Ishikawa (cell line): Measurements from ENCODE around the gene LRRC15.

Source experiments
- CEBPB ChIP-seq: IDR thresholded peaks from 2 replicates; pipeline ENCODE4 v1.6.1; 2012
- CREB1 ChIP-seq: IDR thresholded peaks from 2 replicates; pipeline ENCODE4 v1.6.1; 2012; ENCODE audit warnings: low read depth
- EGR1 ChIP-seq: IDR thresholded peaks from 2 replicates; pipeline ENCODE4 v1.6.1; 2012
- EP300 ChIP-seq: IDR thresholded peaks from 2 replicates; pipeline ENCODE4 v1.6.1; 2012; ENCODE audit warnings: borderline replicate concordance
- FOXM1 ChIP-seq: IDR thresholded peaks from 2 replicates; pipeline ENCODE4 v1.6.1; 2012; ENCODE audit warnings: low read depth, borderline replicate concordance
- NFIC ChIP-seq: IDR thresholded peaks from 2 replicates; pipeline ENCODE4 v1.6.1; 2012
- RAD21 ChIP-seq: IDR thresholded peaks from 2 replicates; pipeline ENCODE4 v1.6.1; 2012; ENCODE audit warnings: low read depth
- TAF1 ChIP-seq: IDR thresholded peaks from 2 replicates; pipeline ENCODE4 v1.6.1; 2012; ENCODE audit warnings: low read depth, mild to moderate bottlenecking
- TCF12 ChIP-seq: IDR thresholded peaks from 2 replicates; pipeline ENCODE4 v1.6.1; 2012; ENCODE audit warnings: low read depth
- TEAD4 ChIP-seq: IDR thresholded peaks from 2 replicates; pipeline ENCODE4 v1.6.1; 2012
- YY1 ChIP-seq: IDR thresholded peaks from 2 replicates; pipeline ENCODE4 v1.6.1; 2012; ENCODE audit warnings: low read depth
- ZBTB7A ChIP-seq: IDR thresholded peaks from 2 replicates; pipeline ENCODE4 v1.6.1; 2012; ENCODE audit warnings: low read depth
- TF ChIP-seq, protein P1 (sequence below): IDR thresholded peaks from 2 replicates; pipeline ENCODE4 v1.6.1; 2012
- TF ChIP-seq, protein P2 (sequence below): IDR thresholded peaks from 2 replicates; pipeline ENCODE4 v1.6.1; 2012
- TF ChIP-seq, protein P3 (sequence below): IDR thresholded peaks from 2 replicates; pipeline ENCODE4 v1.6.1; 2012; ENCODE audit warnings: low read depth, mild to moderate bottlenecking

LRRC15 gene

DNA sequence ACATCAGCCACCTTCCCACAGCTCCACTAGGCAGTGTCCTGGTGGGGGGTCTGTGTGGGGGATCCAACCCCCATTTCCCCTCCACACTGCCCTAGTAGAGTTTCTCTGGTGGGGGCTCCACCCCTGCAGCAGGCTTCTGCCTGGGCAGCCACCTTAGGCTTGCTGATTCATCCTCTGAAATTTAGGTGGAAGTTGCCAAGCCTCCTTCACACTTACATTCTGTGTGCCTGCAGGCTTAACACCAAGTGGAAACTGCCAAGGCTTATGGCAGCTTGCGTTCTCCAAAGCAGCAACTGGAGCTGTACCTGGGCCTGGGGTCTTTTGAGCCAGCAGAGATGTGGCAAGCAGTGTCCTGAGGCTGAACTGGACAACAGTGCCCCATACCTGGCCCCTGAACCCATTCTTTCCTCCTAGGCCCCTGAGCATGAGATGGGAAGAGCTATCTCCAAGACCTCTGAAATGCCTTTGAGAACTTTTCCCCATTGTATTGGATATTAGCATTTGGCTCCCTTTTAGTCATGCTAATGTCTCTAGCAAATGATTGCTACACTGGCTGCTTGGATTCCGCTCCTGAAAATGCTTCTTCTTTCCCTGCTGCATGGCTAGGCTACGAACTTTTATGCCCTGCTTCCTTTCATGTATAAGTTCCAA lies 50.9 kb downstream of the LRRC15 start:
- TF ChIP-seq CREB1 (no peak), RAD21 (no peak), TEAD4 (no peak), FOXM1 (no peak), ZBTB7A (no peak), YY1 (no peak), CEBPB (no peak), NFIC (no peak), EP300 (no peak), TCF12 (no peak), TAF1 (no peak), EGR1 (no peak)
- TF ChIP-seq, protein P1, sequence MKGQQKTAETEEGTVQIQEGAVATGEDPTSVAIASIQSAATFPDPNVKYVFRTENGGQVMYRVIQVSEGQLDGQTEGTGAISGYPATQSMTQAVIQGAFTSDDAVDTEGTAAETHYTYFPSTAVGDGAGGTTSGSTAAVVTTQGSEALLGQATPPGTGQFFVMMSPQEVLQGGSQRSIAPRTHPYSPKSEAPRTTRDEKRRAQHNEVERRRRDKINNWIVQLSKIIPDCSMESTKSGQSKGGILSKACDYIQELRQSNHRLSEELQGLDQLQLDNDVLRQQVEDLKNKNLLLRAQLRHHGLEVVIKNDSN = no peak
- TF ChIP-seq, protein P2, sequence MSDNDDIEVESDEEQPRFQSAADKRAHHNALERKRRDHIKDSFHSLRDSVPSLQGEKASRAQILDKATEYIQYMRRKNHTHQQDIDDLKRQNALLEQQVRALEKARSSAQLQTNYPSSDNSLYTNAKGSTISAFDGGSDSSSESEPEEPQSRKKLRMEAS = no peak
- TF ChIP-seq, protein P3, sequence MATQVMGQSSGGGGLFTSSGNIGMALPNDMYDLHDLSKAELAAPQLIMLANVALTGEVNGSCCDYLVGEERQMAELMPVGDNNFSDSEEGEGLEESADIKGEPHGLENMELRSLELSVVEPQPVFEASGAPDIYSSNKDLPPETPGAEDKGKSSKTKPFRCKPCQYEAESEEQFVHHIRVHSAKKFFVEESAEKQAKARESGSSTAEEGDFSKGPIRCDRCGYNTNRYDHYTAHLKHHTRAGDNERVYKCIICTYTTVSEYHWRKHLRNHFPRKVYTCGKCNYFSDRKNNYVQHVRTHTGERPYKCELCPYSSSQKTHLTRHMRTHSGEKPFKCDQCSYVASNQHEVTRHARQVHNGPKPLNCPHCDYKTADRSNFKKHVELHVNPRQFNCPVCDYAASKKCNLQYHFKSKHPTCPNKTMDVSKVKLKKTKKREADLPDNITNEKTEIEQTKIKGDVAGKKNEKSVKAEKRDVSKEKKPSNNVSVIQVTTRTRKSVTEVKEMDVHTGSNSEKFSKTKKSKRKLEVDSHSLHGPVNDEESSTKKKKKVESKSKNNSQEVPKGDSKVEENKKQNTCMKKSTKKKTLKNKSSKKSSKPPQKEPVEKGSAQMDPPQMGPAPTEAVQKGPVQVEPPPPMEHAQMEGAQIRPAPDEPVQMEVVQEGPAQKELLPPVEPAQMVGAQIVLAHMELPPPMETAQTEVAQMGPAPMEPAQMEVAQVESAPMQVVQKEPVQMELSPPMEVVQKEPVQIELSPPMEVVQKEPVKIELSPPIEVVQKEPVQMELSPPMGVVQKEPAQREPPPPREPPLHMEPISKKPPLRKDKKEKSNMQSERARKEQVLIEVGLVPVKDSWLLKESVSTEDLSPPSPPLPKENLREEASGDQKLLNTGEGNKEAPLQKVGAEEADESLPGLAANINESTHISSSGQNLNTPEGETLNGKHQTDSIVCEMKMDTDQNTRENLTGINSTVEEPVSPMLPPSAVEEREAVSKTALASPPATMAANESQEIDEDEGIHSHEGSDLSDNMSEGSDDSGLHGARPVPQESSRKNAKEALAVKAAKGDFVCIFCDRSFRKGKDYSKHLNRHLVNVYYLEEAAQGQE = no peak

DNA sequence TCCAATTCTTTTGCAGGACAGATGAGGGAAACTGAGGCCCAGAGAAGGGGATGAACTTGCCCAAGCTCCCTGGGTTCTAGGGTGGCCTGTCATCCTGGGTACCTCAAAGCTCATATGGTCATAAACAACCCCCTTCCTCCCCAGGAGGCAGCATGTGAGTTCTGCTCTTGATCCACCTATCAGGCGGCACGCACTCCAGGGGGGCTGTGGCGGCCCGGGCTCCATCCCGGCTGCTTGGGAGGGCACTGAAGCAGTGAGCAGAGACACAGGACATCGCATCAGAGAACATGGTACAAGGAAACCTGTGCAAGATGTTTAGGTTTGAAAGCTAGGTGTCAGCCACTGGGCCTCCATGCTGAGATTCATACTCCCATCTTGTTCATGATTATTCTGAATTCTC lies 52.6 kb downstream of the LRRC15 start:
- TF ChIP-seq ZBTB7A (no peak), CREB1 (no peak), EP300 (no peak), RAD21 (no peak), TEAD4 (no peak), NFIC (no peak), TCF12 (no peak), EGR1 (no peak), YY1 (no peak), FOXM1 (no peak), CEBPB (no peak)
- TF ChIP-seq, protein P2 = no peak

DNA sequence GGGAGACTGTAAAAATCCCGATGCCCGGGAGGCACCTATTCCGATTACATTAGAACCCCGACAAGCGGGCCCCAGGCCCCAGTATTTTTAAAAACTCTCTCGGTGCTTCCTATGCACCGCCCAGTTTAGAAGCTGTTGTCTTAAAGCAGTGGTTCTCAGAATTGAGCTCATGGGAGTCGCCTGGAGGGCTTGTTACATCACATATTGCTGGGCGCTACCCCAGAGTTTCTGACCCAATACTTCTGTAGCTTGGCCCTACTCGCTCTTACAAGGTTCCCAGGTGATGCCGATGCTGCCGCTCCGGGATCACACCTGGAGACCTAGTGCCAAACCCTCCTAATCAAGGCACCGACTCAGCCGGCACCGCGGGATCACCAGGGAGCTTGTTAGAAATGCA lies 53.6 kb downstream of the LRRC15 start:
- TF ChIP-seq NFIC (no peak), RAD21 (no peak), TAF1 (no peak)
- TF ChIP-seq, protein P3 = no peak

DNA sequence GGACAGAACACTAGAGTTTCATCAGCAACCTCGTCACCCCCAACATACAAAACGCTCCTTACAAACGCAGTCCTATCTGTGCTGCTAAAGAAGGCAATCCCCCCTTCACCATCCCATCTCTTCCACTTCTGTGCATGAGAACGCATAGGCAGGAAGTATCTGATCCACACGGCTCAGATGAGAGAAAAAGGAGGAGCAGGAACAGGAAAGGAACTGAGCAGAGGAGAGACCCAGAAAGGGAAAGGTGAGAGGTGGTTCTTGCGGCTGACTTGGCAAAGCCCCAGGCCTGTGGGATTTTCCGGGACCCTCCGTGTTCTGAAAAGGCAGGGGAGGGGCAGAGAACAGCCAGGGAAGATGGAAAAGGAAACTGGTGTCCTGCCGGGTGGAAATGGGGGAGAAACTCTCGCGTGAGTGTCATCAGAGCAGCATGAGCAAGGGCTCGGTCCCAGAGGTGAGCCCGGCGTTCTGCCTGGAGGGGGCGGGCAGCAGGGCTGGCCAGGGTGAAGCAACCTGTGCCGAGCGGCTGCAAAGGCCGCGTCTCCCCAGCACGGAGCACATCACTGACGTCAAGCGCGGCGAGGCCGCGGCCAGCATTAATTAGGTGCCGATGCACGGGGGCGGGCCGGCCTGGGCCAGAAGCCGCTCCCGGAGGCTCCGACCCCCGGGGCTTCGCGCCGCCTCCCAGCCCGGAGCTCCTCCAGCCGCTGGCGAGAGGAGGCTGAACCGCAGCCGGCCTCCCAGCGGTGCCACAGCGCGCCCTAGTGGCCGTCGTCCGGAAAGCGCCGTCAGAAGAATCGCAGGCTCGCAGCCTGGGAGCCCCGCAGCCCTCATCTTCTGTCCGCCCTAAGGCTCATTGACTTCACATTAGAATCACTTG lies 54.2 kb downstream of the LRRC15 start:
- TF ChIP-seq TAF1 = 0 out of 2 replicates have a peak, but pooled peaks have one; percentile 47
- TF ChIP-seq CREB1 = no peak
- TF ChIP-seq, protein P3 = no peak
- TF ChIP-seq TEAD4 = peak; percentile 8; the same call in 1 of the 2 replicates
- TF ChIP-seq TCF12 = peak; percentile 86
- TF ChIP-seq CEBPB = peak; percentile 59; the same call in 1 of the 2 replicates
- TF ChIP-seq NFIC = peak; percentile 62
- TF ChIP-seq, protein P2 = peak; percentile 78
- TF ChIP-seq, protein P1 = no peak
- TF ChIP-seq EP300 = peak; percentile 55; the same call in 1 of the 2 replicates
- TF ChIP-seq RAD21 = peak; percentile 98
- no peak; the same call in 1 of the 2 replicates for TF ChIP-seq YY1
- peak; percentile 88 for TF ChIP-seq ZBTB7A
- TF ChIP-seq EGR1 = peak; percentile 70
- no peak for TF ChIP-seq FOXM1
